GM21825 (cell line): ENCODE data around the gene EIPR1.

Source experiments
- ATAC-seq: cut with Tn5 transposase; IDR thresholded peaks from one replicate; pipeline ENCODE4 v1.9.1; 2021; ENCODE audit warnings: mild to moderate bottlenecking, moderate library complexity; ENCODE audit not compliant: unreplicated experiment

The EIPR1 gene

GRCh38 chr2:3168230-3168891 is 209.3 kb downstream of the EIPR1 start:
- no peak for ATAC-seq

GRCh38 chr2:3163401-3163800 is 214.2 kb downstream of the EIPR1 start:
- no peak for ATAC-seq

- no peak for ATAC-seq
These were observed 215.1 kb downstream of the EIPR1 start for GRCh38 chr2:3162442-3163077.

- ATAC-seq, result no peak
These were observed 216.8 kb downstream of the EIPR1 start for GRCh38 chr2:3160751-3161330.

- ATAC-seq, result no peak
These were observed 217.7 kb downstream of the EIPR1 start for GRCh38 chr2:3159782-3160545.

GRCh38 chr2:3154700-3155099 is 222.9 kb downstream of the EIPR1 start:
- no peak for ATAC-seq

GRCh38 chr2:3154146-3154545 is 223.5 kb downstream of the EIPR1 start:
- ATAC-seq, result no peak

GRCh38 chr2:3151153-3151918 is 226.3 kb downstream of the EIPR1 start:
- no peak for ATAC-seq

- no peak for ATAC-seq
These were observed 228.0 kb downstream of the EIPR1 start for GRCh38 chr2:3149441-3150217.

- ATAC-seq, result no peak
These were observed 228.9 kb downstream of the EIPR1 start for GRCh38 chr2:3148716-3149115.

GRCh38 chr2:3147651-3148530 is 229.7 kb downstream of the EIPR1 start:
- no peak for ATAC-seq

GRCh38 chr2:3146772-3147650 is 230.6 kb downstream of the EIPR1 start:
- ATAC-seq, result no peak

- ATAC-seq, result no peak
These were observed 231.4 kb downstream of the EIPR1 start for GRCh38 chr2:3146175-3146574.

GRCh38 chr2:3145471-3146021 is 232.1 kb downstream of the EIPR1 start:
- no peak for ATAC-seq

GRCh38 chr2:3144856-3145255 is 232.8 kb downstream of the EIPR1 start:
- no peak for ATAC-seq

- ATAC-seq, result no peak
These were observed 234.0 kb downstream of the EIPR1 start for GRCh38 chr2:3143602-3144001.

GRCh38 chr2:3142961-3143571 is 234.6 kb downstream of the EIPR1 start:
- no peak for ATAC-seq
